ENCODE results near the gene LBP. TPM values are rescaled to one million over a fixed set of nuclear protein-coding genes. Genes with fewer than 3 reads are reported as not detected.

The LBP gene
- total RNA-seq, 1 experiment from 2014 or later = 0.37 TPM

GRCh38 chr20:38331245-38331644, 15.0 kb upstream of the LBP start (continued):
- no peak for TF ChIP-seq ZNF281 (CRISPR knock-in tag; IDR thresholded peaks at IDR 0.05)
- no peak for TF ChIP-seq ARID4B (CRISPR knock-in tag; IDR thresholded peaks at IDR 0.05; ENCODE audit: borderline replicate concordance)
- no peak for TF ChIP-seq ZNF423 (CRISPR knock-in tag; IDR thresholded peaks at IDR 0.05)
- TF ChIP-seq SMAD3 (CRISPR knock-in tag; IDR thresholded peaks at IDR 0.05; ENCODE audit: borderline replicate concordance) = no peak
- no peak for TF ChIP-seq ELF4 (CRISPR knock-in tag; IDR thresholded peaks at IDR 0.05; ENCODE audit: low read depth)

DNA sequence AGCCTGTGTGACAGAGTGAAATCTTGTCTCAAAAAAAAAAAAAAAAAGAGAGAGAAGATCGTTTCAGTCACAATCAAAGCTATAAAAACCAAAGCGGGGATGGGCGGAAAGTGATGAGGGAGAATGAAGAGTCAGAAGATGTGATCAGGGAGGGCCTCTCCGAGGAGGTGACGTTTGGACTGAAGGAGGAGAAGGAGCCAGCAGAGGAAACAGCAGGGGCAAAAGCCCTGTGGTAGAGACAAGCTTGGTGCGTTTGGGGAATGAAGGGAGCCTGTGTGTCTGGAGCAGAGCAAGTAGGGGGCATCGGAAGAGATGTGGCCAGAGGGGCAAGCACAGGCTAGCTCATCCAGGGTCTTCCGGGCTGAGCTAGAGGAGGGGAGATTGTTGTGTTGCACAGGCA, 14.5 kb upstream of the LBP start:
- DNase-seq (ENCODE audit: low spot score) (no peak), ATAC-seq (no peak)
- Mint-ChIP-seq H3K36me3 (no peaks in the 10 kb centered on the region), H3K4me1 (no peaks in the 10 kb centered on the region), H3K4me3 (no peak overlapping the region), H3K27ac (no peak overlapping the region), H3K27me3 (ENCODE audit: low read depth) (no peaks in the 10 kb centered on the region), H3K9me3 (no peaks in the 10 kb centered on the region)
- POLR2A ChIA-PET = no interaction called here
- TF ChIP-seq, protein P1, sequence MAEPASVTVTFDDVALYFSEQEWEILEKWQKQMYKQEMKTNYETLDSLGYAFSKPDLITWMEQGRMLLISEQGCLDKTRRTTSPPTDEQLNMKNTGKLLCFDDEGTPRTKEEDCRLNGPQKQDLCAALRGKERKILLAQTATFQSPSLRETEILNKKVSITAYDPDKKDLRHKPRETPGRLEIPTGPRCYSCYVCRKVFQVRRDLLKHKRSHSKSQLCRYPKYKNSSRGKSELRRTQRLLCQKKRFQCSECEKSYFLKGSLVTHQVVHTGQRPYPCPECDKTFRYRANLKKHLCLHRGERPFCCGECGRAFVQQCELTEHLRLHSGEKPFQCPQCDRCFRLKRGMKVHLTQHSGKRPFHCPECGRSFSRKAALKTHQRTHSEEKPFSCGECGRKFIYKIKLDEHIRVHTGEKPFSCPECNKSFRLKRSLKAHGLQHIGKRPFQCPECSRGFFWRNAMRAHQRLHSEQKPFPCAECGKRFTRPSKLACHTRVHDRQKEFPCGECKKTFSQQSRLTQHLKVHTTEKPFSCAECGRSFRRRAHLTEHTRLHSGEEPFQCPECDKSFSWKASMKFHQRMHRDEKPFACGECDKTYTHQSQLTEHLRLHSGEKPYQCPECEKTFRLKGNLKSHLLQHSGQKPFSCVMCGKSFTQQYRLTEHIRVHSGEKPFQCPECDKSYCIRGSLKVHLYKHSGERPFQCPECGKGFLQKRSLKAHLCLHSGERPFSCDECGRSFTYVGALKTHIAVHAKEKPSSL (CRISPR knock-in tag; conservative IDR thresholded peaks at IDR 0.05) = no peak
- TF ChIP-seq MAX (CRISPR knock-in tag; IDR thresholded peaks at IDR 0.05) = no peak
- peak; percentile 76; the same call in 1 of the 2 replicates for TF ChIP-seq GTF2I (CRISPR knock-in tag; conservative IDR thresholded peaks at IDR 0.05)
- CTCF ChIA-PET = interaction anchor here (1.3 to 2.3 kb wide), 4 partner anchors 10 to 103 kb away, joined by 3 to 14 read pairs (median 7); partner anchors contain the start of gene SNHG17

- Mint-ChIP-seq H3K4me1 (peaks cover 2% of the 10 kb centered on the region), H3K27ac (no peak overlapping the region), H3K4me3 (no peak overlapping the region), H3K27me3 (ENCODE audit: low read depth) (no peaks in the 10 kb centered on the region; the same call in 1 of the 2 replicates), H3K9me3 (peaks cover 6% of the 10 kb centered on the region), H3K36me3 (peaks cover 6% of the 10 kb centered on the region)
- no peak for TF ChIP-seq MYBL2 (CRISPR knock-in tag; IDR thresholded peaks at IDR 0.05)
- TF ChIP-seq KAT7 (CRISPR knock-in tag; IDR thresholded peaks at IDR 0.05; ENCODE audit: borderline replicate concordance) = no peak
- TF ChIP-seq TEAD4 (CRISPR knock-in tag; IDR thresholded peaks at IDR 0.05) = no peak
- no peak for TF ChIP-seq MLX (CRISPR knock-in tag; IDR thresholded peaks at IDR 0.05)
- TF ChIP-seq, protein P2, sequence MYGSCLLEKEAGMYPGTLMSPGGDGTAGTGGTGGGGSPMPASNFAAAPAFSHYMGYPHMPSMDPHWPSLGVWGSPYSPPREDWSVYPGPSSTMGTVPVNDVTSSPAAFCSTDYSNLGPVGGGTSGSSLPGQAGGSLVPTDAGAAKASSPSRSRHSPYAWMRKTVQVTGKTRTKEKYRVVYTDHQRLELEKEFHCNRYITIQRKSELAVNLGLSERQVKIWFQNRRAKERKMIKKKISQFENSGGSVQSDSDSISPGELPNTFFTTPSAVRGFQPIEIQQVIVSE (CRISPR knock-in tag; IDR thresholded peaks at IDR 0.05; ENCODE audit: borderline replicate concordance) = no peak
- TF ChIP-seq ZNF219 (CRISPR knock-in tag; IDR thresholded peaks at IDR 0.05; ENCODE audit: borderline replicate concordance) = no peak
- TF ChIP-seq SMAD4 (CRISPR knock-in tag; IDR thresholded peaks at IDR 0.05) = no peak
- TF ChIP-seq NR1H2 (CRISPR knock-in tag; IDR thresholded peaks at IDR 0.05) = no peak
- TF ChIP-seq CREM (CRISPR knock-in tag; IDR thresholded peaks at IDR 0.05) = no peak
- no peak for TF ChIP-seq STAT6 (CRISPR knock-in tag; conservative IDR thresholded peaks at IDR 0.05; ENCODE audit: low read depth)
- TF ChIP-seq MAX (CRISPR knock-in tag; IDR thresholded peaks at IDR 0.05) = no peak
- POLR2A ChIA-PET = no interaction called here
- ATAC-seq = no peak
- DNase-seq (ENCODE audit: low spot score) = no peak
- CTCF ChIA-PET = no interaction called here
Observed at GRCh38 chr20:38334016-38334415, 12.3 kb upstream of the LBP start.

Data from WTC11 (cell line).